GM11168 (cell line): ENCODE results near the gene ACER3.
"Not testable (repeated sequence)": the region's sequence is repeated elsewhere in the genome, so short reads cannot be mapped to it uniquely, and the experiment has no call there.

ENCODE experiments used
- in situ Hi-C: fragments of 300-500 bp; cut with MboI; formaldehyde crosslinking; loops from one replicate; pipeline ENCODE4 v1.12.0; 2022; ENCODE audit warnings: low sequenced_read_pairs; ENCODE audit not compliant: unreplicated experiment

ACER3 gene

GRCh38 chr11:76911415-76911808 lies 50.7 kb downstream of the ACER3 start:
- in situ Hi-C loops = loop anchor here (25.0 kb wide), 1 partner anchor 99 kb away; no protein-coding TSS in a partner anchor

GRCh38 chr11:76916712-76917111 lies 56.0 kb downstream of the ACER3 start:
- in situ Hi-C loops = loop anchor here (25.0 kb wide), 1 partner anchor 104 kb away; no protein-coding TSS in a partner anchor

- in situ Hi-C loops = loop anchor here (25.0 kb wide), 1 partner anchor 107 kb away; no protein-coding TSS in a partner anchor
These were observed 58.2 kb downstream of the ACER3 start for GRCh38 chr11:76918941-76919386.

- in situ Hi-C loops = loop anchor here (25.0 kb wide), 1 partner anchor 107 kb away; no protein-coding TSS in a partner anchor
These were observed 58.7 kb downstream of the ACER3 start for GRCh38 chr11:76919467-76919866.

GRCh38 chr11:76919887-76920746 lies 59.4 kb downstream of the ACER3 start:
- in situ Hi-C loops = loop anchor here (25.0 kb wide), 1 partner anchor 108 kb away; no protein-coding TSS in a partner anchor

- in situ Hi-C loops = no loop called here
These were observed 66.4 kb downstream of the ACER3 start for GRCh38 chr11:76927160-76927559.

GRCh38 chr11:76935042-76935441 lies 74.3 kb downstream of the ACER3 start:
- in situ Hi-C loops = no loop called here

- in situ Hi-C loops = no loop called here
These were observed 78.5 kb downstream of the ACER3 start for GRCh38 chr11:76939219-76939631.

- in situ Hi-C loops = no loop called here
These were observed 83.5 kb downstream of the ACER3 start for GRCh38 chr11:76944225-76944624.

GRCh38 chr11:76946223-76946622 lies 85.5 kb downstream of the ACER3 start:
- in situ Hi-C loops = no loop called here

- in situ Hi-C loops = no loop called here
These were observed 86.5 kb downstream of the ACER3 start for GRCh38 chr11:76947190-76947589.

GRCh38 chr11:76947800-76948199 lies 87.1 kb downstream of the ACER3 start:
- in situ Hi-C loops = no loop called here

GRCh38 chr11:76955459-76956114 lies 94.9 kb downstream of the ACER3 start:
- in situ Hi-C loops = no loop called here

- in situ Hi-C loops = no loop called here
These were observed 102.1 kb downstream of the ACER3 start for GRCh38 chr11:76962583-76963416.

- in situ Hi-C loops = not testable (repeated sequence)
These were observed 102.9 kb downstream of the ACER3 start for GRCh38 chr11:76963417-76964168.

GRCh38 chr11:76972051-76972450 lies 111.3 kb downstream of the ACER3 start:
- in situ Hi-C loops = no loop called here

GRCh38 chr11:76974179-76974891 lies 113.6 kb downstream of the ACER3 start:
- in situ Hi-C loops = no loop called here

GRCh38 chr11:76975513-76975912 lies 114.8 kb downstream of the ACER3 start:
- in situ Hi-C loops = no loop called here

- in situ Hi-C loops = no loop called here
These were observed 117.1 kb downstream of the ACER3 start for GRCh38 chr11:76977791-76978190.
